ENCODE measurements around the gene MSI1.
"Not testable (repeated sequence)": the region's sequence is repeated elsewhere in the genome, so short reads cannot be mapped to it uniquely, and the experiment has no call there.

MSI1 gene

GRCh38 chr12:120346031-120346430, 22.9 kb downstream of the MSI1 start:
- TF ChIP-seq CTCF (IDR thresholded peaks at IDR 0.05; ENCODE audit: low read depth, low read length), result no peak
- DNase-seq (ENCODE audit: extremely low read depth, low read depth), result no peak

GRCh38 chr12:120343692-120344091, 25.3 kb downstream of the MSI1 start:
- no peak for TF ChIP-seq CTCF (IDR thresholded peaks at IDR 0.05; ENCODE audit: low read depth, low read length)
- DNase-seq (ENCODE audit: extremely low read depth, low read depth), result no peak

- no peak for TF ChIP-seq CTCF (IDR thresholded peaks at IDR 0.05; ENCODE audit: low read depth, low read length)
Observed at GRCh38 chr12:120343039-120343537, 25.9 kb downstream of the MSI1 start.

GRCh38 chr12:120342175-120343038, 26.6 kb downstream of the MSI1 start:
- DNase-seq (ENCODE audit: extremely low read depth, low read depth), result no peak
- TF ChIP-seq CTCF (IDR thresholded peaks at IDR 0.05; ENCODE audit: low read depth, low read length), result no peak

More at GRCh38 chr12:120343039-120343537, 25.9 kb downstream of the MSI1 start:
- DNase-seq (ENCODE audit: extremely low read depth, low read depth), result no peak

- no peak for TF ChIP-seq CTCF (IDR thresholded peaks at IDR 0.05; ENCODE audit: low read depth, low read length)
- DNase-seq (ENCODE audit: extremely low read depth, low read depth), result no peak
Observed at GRCh38 chr12:120339256-120339655, 29.7 kb downstream of the MSI1 start.

- TF ChIP-seq CTCF (IDR thresholded peaks at IDR 0.05; ENCODE audit: low read depth, low read length), result no peak
- no peak for DNase-seq (ENCODE audit: extremely low read depth, low read depth)
Observed at GRCh38 chr12:120337730-120338129, 31.2 kb downstream of the MSI1 start.

GRCh38 chr12:120336392-120336791, 32.6 kb downstream of the MSI1 start:
- DNase-seq (ENCODE audit: extremely low read depth, low read depth), result not testable (repeated sequence)
